ENCODE data around the gene MAF. TPM values are rescaled to one million over a fixed set of nuclear protein-coding genes. Genes with fewer than 3 reads are reported as not detected.

The MAF gene
- total RNA-seq, 2 donors from 2014 or later = 5.4 to 16.7 TPM

DNA sequence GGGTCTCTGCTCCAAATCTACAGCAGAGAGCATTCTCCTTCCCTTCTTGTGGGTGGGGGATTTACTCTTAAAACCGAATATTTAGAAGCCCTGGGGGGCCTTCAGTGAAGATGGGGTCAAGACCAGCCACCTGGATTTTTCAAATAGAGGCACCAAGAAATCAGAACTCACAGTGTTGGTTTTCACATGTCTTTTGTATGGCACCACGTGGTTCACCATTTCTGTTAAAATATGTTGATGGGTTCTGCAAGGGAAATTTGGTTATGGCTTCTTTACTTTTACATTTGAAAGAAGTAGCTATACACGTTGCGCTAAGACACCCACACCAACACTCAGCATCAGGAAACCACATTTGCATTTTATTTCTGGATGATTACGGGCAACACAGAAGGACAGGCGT lies 17.7 kb downstream of the MAF start:
- Histone ChIP-seq H3K27me3 (no peaks in the 10 kb centered on the region), H3K4me3 (no peak overlapping the region), H3K27ac (no peak overlapping the region), H3K36me3 (no peaks in the 10 kb centered on the region), H3K9me3 (no peaks in the 10 kb centered on the region), H3K4me1 (no peaks in the 10 kb centered on the region)
- no peak for DNase-seq (ENCODE audit: low spot score)
- TF ChIP-seq CTCF (IDR thresholded peaks at IDR 0.05) = no peak

GRCh38 chr16:79580453-79581191 lies 19.9 kb downstream of the MAF start:
- H3K4me3 ChIP-seq = no peak overlapping the region
- no peaks in the 10 kb centered on the region for H3K36me3 ChIP-seq
- H3K27ac ChIP-seq = no peak overlapping the region
- H3K4me1 ChIP-seq = no peaks in the 10 kb centered on the region
- DNase-seq (ENCODE audit: low spot score) = no peak
- H3K27me3 ChIP-seq = no peaks in the 10 kb centered on the region
- TF ChIP-seq CTCF (IDR thresholded peaks at IDR 0.05) = no peak
- H3K9me3 ChIP-seq = no peaks in the 10 kb centered on the region

DNA sequence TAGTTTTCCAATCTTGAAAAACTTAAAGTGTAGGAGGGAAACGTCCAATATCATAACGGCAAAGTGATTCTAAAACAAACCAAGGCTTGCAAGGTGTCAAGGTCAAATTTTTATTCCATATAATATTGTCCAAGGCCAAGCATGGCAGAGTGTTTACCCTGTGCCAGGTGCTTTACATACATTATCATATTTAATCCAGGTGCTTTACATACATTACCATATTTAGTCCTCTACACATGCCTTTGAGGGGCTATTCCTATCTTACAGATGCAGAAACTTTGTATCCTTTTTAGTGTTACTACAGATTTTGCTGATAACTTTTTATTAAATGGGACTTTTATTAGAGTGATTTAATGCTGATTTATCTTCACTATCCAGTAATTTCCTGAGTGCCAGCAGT lies 23.9 kb downstream of the MAF start:
- no peak for TF ChIP-seq CTCF (IDR thresholded peaks at IDR 0.05)
- Histone ChIP-seq H3K27ac (no peak overlapping the region), H3K4me3 (no peak overlapping the region), H3K36me3 (no peaks in the 10 kb centered on the region), H3K27me3 (no peaks in the 10 kb centered on the region), H3K9me3 (no peaks in the 10 kb centered on the region), H3K4me1 (no peaks in the 10 kb centered on the region)
- no peak for DNase-seq (ENCODE audit: low spot score)

DNA sequence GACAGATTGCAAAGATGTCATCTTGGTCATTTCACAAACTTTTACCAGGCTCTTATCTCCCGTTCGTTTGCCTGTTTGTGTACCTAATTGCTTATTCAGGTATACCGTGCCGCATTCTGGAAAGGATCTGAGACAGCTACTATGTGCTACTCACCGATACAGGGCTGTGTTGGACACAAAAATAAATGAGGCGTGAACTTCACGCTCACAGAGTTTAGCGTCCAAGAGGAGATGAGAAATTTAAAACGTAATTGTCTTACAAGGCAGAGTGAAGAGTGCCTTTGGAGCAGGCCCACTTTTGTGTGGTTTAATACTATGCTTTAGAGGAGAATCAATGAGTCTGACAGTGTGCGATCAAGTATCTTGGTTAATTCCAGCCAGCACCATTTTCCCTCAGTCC lies 26.7 kb downstream of the MAF start:
- H3K27ac ChIP-seq = no peak overlapping the region
- DNase-seq (ENCODE audit: low spot score) = no peak
- TF ChIP-seq CTCF (IDR thresholded peaks at IDR 0.05) = no peak
- H3K4me1 ChIP-seq = no peaks in the 10 kb centered on the region
- H3K4me3 ChIP-seq = no peak overlapping the region
- no peaks in the 10 kb centered on the region for H3K27me3 ChIP-seq
- H3K9me3 ChIP-seq = no peaks in the 10 kb centered on the region
- H3K36me3 ChIP-seq = no peaks in the 10 kb centered on the region

GRCh38 chr16:79573071-79573470 lies 27.5 kb downstream of the MAF start:
- Histone ChIP-seq H3K36me3 (no peaks in the 10 kb centered on the region), H3K27me3 (no peaks in the 10 kb centered on the region), H3K4me3 (no peak overlapping the region), H3K27ac (no peak overlapping the region), H3K9me3 (no peaks in the 10 kb centered on the region), H3K4me1 (no peaks in the 10 kb centered on the region)
- TF ChIP-seq CTCF (IDR thresholded peaks at IDR 0.05) = no peak
- DNase-seq (ENCODE audit: low spot score) = no peak
